ENCODE measurements around the gene POLE. TPM values are rescaled to one million over a fixed set of nuclear protein-coding genes. Genes with fewer than 3 reads are reported as not detected.

Gene POLE
- total and polyA plus RNA-seq, 10 of the 15 experiments (the other 5 are each of a cell fraction or from before 2014, with no cell fraction given), result 2.3 to 103 (median 37.1) TPM

DNA sequence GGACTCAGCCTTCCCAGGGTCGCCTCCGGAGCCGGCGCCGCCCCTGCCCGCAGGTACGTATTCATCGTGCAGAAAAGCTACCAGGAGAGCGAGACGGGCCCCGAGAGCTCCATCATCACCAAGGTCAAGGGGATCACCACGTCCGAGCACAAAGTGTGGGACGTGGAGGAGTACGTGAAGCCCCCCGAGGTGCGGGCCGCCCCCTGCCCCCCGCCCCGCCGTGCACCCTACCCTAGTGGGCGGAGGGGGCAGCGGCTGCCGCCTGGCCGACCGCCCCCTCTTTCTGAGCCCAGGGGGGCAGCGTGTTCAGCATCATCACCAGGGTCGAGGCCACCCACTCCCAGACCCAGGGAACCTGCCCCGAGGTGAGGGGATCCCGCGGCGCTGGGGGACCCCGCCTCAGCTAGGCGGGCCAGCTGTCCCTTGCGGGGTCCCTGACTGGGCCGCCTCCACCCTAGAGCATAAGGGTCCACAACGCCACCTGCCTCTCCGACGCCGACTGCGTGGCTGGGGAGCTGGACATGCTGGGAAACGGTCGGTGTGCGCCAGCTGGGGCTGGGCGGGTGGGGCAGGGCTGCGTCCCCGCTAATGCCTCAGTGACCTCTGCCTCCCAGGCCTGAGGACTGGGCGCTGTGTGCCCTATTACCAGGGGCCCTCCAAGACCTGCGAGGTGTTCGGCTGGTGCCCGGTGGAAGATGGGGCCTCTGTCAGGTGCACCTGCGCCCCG is 67.6 kb downstream of the POLE start:
- SMC1A ChIA-PET (ENCODE audit: uncharacterized antibody, unreplicated experiment), result no interaction called here
- TF ChIP-seq BCL3 (IDR thresholded peaks at IDR 0.05; ENCODE audit: borderline replicate concordance, insufficient read depth, low read depth, low read length, poor library complexity, severe bottlenecking) (peak; percentile 18), ZNF24 (IDR thresholded peaks at IDR 0.05) (no peak)
- Histone ChIP-seq H3K9me3 (replicated peaks; ENCODE audit: control insufficient read depth, insufficient read depth, low read length) (peaks cover 10% of the 10 kb centered on the region), H3K36me3 (ENCODE audit: control insufficient read depth in 2 of 2, insufficient read depth in 2 of 2, low read length in 1 of 2) (peaks cover 0 to 6% of the 10 kb centered on the region in 2 experiments; a peak in 3 of 4 replicates), H3K27ac (ENCODE audit: control insufficient read depth, insufficient read depth) (no peak overlapping the region), H3K9ac (ENCODE audit: control insufficient read depth, insufficient read depth, low read length) (no peak overlapping the region), H3K4me2 (ENCODE audit: control insufficient read depth, insufficient read depth) (no peak overlapping the region), H4K20me1 (ENCODE audit: control insufficient read depth, insufficient read depth) (no peaks in the 10 kb centered on the region), H3K4me3 (no peak overlapping the region), H3K27me3 (replicated peaks in 1 of 2; ENCODE audit: control insufficient read depth in 2 of 2, insufficient read depth in 2 of 2, low read length in 1 of 2) (no peaks in the 10 kb centered on the region), H3K79me2 (ENCODE audit: control insufficient read depth, insufficient read depth, low read length) (no peaks in the 10 kb centered on the region), H2AFZ (ENCODE audit: control insufficient read depth, low read depth, low read length) (no peak overlapping the region), H3K4me1 (ENCODE audit: control insufficient read depth, insufficient read depth, low read length) (no peaks in the 10 kb centered on the region)
- in situ Hi-C loops (cut with MboI), result no loop called here
- intact Hi-C loops (cut with micrococcal nuclease; ENCODE audit: unreplicated experiment), result no loop called here
- 50% methylated on average over 40 of the region's 53 CpGs for WGBS (ENCODE audit: insufficient coverage, insufficient replicate concordance, low lambda C conversion rate, missing lambda C conversion rate)
- CTCF ChIA-PET, result no interaction called here
- POLR2A ChIA-PET, result no interaction called here
- RAD21 ChIA-PET (ENCODE audit: unreplicated experiment), result no interaction called here
- no peak; the same call in 2 of the 3 replicates for ATAC-seq
- no peak for DNase-seq (ENCODE audit: low read depth, low spot score)
- no peak for FAIRE-seq
- BruUV-seq (replicated peaks), result no TSS peak

DNA sequence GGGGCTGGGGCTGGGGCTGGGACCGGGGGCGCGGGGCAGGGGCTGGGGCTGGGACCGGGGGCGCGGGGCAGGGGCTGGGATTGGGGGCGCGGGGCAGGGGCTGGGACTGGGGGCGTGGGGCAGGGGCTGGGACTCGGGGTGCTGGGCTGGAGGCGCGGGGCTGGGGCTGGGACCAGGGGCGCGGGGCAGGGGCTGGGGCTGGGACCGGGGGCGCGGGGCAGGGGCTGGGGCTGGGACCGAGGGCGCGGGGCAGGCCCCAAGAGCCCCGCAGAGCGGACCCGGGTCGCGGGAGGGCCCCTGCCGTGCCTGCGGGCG is 68.1 kb downstream of the POLE start:
- ChIA-PET POLR2A (no interaction called here), SMC1A (ENCODE audit: uncharacterized antibody, unreplicated experiment) (no interaction called here), CTCF (no interaction called here), RAD21 (ENCODE audit: unreplicated experiment) (no interaction called here)
- TF ChIP-seq HDGF (IDR thresholded peaks at IDR 0.05) (no peak), CBX3 (IDR thresholded peaks at IDR 0.05; ENCODE audit: borderline replicate concordance, low read depth) (no peak), TCF3 (IDR thresholded peaks at IDR 0.05; ENCODE audit: borderline replicate concordance, insufficient read depth, low read depth, low read length) (no peak), WRNIP1 (IDR thresholded peaks at IDR 0.05; ENCODE audit: borderline replicate concordance, low read depth, low read length) (no peak), HDAC6 (IDR thresholded peaks at IDR 0.05; ENCODE audit: unreplicated experiment) (no peak), TCF7 (IDR thresholded peaks at IDR 0.05; ENCODE audit: borderline replicate concordance) (no peak), RBBP5 (conservative IDR thresholded peaks at IDR 0.05) (no peak), E2F4 (IDR thresholded peaks at IDR 0.05; ENCODE audit: low read depth, low read length) (no peak)
- TF ChIP-seq, protein P1, sequence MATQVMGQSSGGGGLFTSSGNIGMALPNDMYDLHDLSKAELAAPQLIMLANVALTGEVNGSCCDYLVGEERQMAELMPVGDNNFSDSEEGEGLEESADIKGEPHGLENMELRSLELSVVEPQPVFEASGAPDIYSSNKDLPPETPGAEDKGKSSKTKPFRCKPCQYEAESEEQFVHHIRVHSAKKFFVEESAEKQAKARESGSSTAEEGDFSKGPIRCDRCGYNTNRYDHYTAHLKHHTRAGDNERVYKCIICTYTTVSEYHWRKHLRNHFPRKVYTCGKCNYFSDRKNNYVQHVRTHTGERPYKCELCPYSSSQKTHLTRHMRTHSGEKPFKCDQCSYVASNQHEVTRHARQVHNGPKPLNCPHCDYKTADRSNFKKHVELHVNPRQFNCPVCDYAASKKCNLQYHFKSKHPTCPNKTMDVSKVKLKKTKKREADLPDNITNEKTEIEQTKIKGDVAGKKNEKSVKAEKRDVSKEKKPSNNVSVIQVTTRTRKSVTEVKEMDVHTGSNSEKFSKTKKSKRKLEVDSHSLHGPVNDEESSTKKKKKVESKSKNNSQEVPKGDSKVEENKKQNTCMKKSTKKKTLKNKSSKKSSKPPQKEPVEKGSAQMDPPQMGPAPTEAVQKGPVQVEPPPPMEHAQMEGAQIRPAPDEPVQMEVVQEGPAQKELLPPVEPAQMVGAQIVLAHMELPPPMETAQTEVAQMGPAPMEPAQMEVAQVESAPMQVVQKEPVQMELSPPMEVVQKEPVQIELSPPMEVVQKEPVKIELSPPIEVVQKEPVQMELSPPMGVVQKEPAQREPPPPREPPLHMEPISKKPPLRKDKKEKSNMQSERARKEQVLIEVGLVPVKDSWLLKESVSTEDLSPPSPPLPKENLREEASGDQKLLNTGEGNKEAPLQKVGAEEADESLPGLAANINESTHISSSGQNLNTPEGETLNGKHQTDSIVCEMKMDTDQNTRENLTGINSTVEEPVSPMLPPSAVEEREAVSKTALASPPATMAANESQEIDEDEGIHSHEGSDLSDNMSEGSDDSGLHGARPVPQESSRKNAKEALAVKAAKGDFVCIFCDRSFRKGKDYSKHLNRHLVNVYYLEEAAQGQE (IDR thresholded peaks at IDR 0.05; ENCODE audit: low read depth, low read length), result no peak
- H3K27ac ChIP-seq (ENCODE audit: control insufficient read depth, insufficient read depth), result no peak overlapping the region
- no peaks in the 10 kb centered on the region for H4K20me1 ChIP-seq (ENCODE audit: control insufficient read depth, insufficient read depth)
- ATAC-seq, result no peak
- intact Hi-C loops (cut with micrococcal nuclease; ENCODE audit: unreplicated experiment), result no loop called here
- H3K36me3 ChIP-seq (ENCODE audit: control insufficient read depth in 2 of 2, insufficient read depth in 2 of 2, low read length in 1 of 2), result peaks cover 0 to 3% of the 10 kb centered on the region in 2 experiments; a peak in 3 of 4 replicates
- in situ Hi-C loops (cut with MboI), result no loop called here
- no TSS peak for BruUV-seq (replicated peaks)
- FAIRE-seq, result no peak
- H3K4me1 ChIP-seq (ENCODE audit: control insufficient read depth, insufficient read depth, low read length), result no peaks in the 10 kb centered on the region
- H3K79me2 ChIP-seq (ENCODE audit: control insufficient read depth, insufficient read depth, low read length), result no peaks in the 10 kb centered on the region
- no peak overlapping the region for H3K4me2 ChIP-seq (ENCODE audit: control insufficient read depth, insufficient read depth)
- H3K9ac ChIP-seq (ENCODE audit: control insufficient read depth, insufficient read depth, low read length), result no peak overlapping the region
- peaks cover 10% of the 10 kb centered on the region for H3K9me3 ChIP-seq (replicated peaks; ENCODE audit: control insufficient read depth, insufficient read depth, low read length)
- no peak overlapping the region for H3K4me3 ChIP-seq
- no peak for DNase-seq (ENCODE audit: low read depth, low spot score)
- H3K27me3 ChIP-seq (replicated peaks in 1 of 2; ENCODE audit: control insufficient read depth in 2 of 2, insufficient read depth in 2 of 2, low read length in 1 of 2), result no peaks in the 10 kb centered on the region
- no peak overlapping the region for H2AFZ ChIP-seq (ENCODE audit: control insufficient read depth, low read depth, low read length)
- no CpG with 5 or more reads among the region's 28 CpGs for WGBS (ENCODE audit: insufficient coverage, insufficient replicate concordance, low lambda C conversion rate, missing lambda C conversion rate)

Measured in GM12878 (cell line).